A673 (cell line): Measurements from ENCODE around the gene ANKRD29. TPM values are rescaled to one million over a fixed set of nuclear protein-coding genes. Genes with fewer than 3 reads are reported as not detected.
"Not testable (repeated sequence)": the region's sequence is repeated elsewhere in the genome, so short reads cannot be mapped to it uniquely, and the experiment has no call there.

Experiments
- BruUV-seq: library from RNA; stranded (reverse); fragments of 400-500 nt; replicated peaks from 2 replicates; lab custom pipeline; 2021; lab: Mats Ljungman, UMichigan
- CTCF ChIA-PET: fragments of 300-600 bp; sonication (Branson Sonifier 250); formaldehyde crosslinking; loops from one replicate; lab custom pipeline; 2022; ENCODE audit warnings: antibody characterized with exemption; lab: Charles Lee
- POLR2A ChIA-PET: fragments of 300-600 bp; sonication (Branson Sonifier 250); formaldehyde crosslinking; loops from one replicate; lab custom pipeline; 2022; ENCODE audit warnings: antibody characterized with exemption; ENCODE audit not compliant: low non-redundant PET; lab: Charles Lee
- DNase-seq: peaks from one replicate; pipeline ENCODE4 v3.0.0-alpha.2; 2015; ENCODE audit warnings: low spot score
- H3K27ac ChIP-seq: fragments of 200-600 bp; sonication (generic); 2 replicates; pipeline ENCODE4 v1.5.1; 2016; ENCODE audit warnings: mixed run types, low read depth, mild to moderate bottlenecking, mixed read lengths, antibody characterized with exemption, low read length; ENCODE audit not compliant: poor library complexity, severe bottlenecking
- H3K27me3 ChIP-seq: fragments of 200-600 bp; sonication (generic); replicated peaks from 2 replicates; pipeline ENCODE4 v1.6.1; 2017; ENCODE audit warnings: mixed run types, low read depth, mild to moderate bottlenecking, mixed read lengths, antibody characterized with exemption, low read length; ENCODE audit not compliant: insufficient read depth, poor library complexity
- H3K36me3 ChIP-seq: fragments of 200-600 bp; sonication (generic); 2 replicates; pipeline ENCODE4 v1.6.1; 2016; ENCODE audit warnings: mixed run types, mild to moderate bottlenecking, mixed read lengths, antibody characterized with exemption, low read length; ENCODE audit not compliant: insufficient read depth, poor library complexity, severe bottlenecking
- H3K4me1 ChIP-seq: fragments of 200-600 bp; sonication (generic); 2 replicates; pipeline ENCODE4 v1.6.1; 2017; ENCODE audit warnings: mixed run types, mild to moderate bottlenecking, mixed read lengths, antibody characterized with exemption, low read length; ENCODE audit not compliant: insufficient read depth, poor library complexity, severe bottlenecking
- H3K4me3 ChIP-seq: fragments of 200-600 bp; sonication (generic); 2 replicates; pipeline ENCODE4 v1.5.1; 2016; ENCODE audit warnings: low read depth, mixed run types, mild to moderate bottlenecking, mixed read lengths, low read length; ENCODE audit not compliant: poor library complexity, severe bottlenecking
- H3K9me3 ChIP-seq: fragments of 200-600 bp; sonication (generic); 2 replicates; pipeline ENCODE4 v1.6.1; 2016; ENCODE audit warnings: mixed run types, low read depth, mild to moderate bottlenecking, mixed read lengths, antibody characterized with exemption, low read length; ENCODE audit not compliant: poor library complexity, severe bottlenecking
- EZH2 ChIP-seq: fragments of 200-600 bp; sonication (generic); IDR thresholded peaks from 2 replicates; pipeline ENCODE4 v1.6.1; 2017; ENCODE audit warnings: borderline replicate concordance, low read depth, mild to moderate bottlenecking, mixed read lengths, antibody characterized with exemption, low read length; ENCODE audit not compliant: poor library complexity, severe bottlenecking
- intact Hi-C: fragments of 100-400 bp; cut with micrococcal nuclease; formaldehyde crosslinking; loops from one replicate; pipeline ENCODE4 v1.10.0; 2022; ENCODE audit not compliant: unreplicated experiment
- total RNA-seq: library from RNA; stranded (reverse); gene quantifications from 2 replicates; pipeline ENCODE4 v1.2.3, GENCODE V29; 2021
- TF ChIP-seq, protein P1 (sequence below): fragments of 300-800, 200-600 bp; sonication (generic); conservative IDR thresholded peaks from 2 replicates; pipeline ENCODE4 v1.5.1; 2017; ENCODE audit warnings: low read depth, mild to moderate bottlenecking, antibody characterized with exemption, low read length, moderate library complexity, mixed read lengths

ANKRD29 gene
- total RNA-seq, 1 experiment from 2014 or later = 2.6 TPM

DNA sequence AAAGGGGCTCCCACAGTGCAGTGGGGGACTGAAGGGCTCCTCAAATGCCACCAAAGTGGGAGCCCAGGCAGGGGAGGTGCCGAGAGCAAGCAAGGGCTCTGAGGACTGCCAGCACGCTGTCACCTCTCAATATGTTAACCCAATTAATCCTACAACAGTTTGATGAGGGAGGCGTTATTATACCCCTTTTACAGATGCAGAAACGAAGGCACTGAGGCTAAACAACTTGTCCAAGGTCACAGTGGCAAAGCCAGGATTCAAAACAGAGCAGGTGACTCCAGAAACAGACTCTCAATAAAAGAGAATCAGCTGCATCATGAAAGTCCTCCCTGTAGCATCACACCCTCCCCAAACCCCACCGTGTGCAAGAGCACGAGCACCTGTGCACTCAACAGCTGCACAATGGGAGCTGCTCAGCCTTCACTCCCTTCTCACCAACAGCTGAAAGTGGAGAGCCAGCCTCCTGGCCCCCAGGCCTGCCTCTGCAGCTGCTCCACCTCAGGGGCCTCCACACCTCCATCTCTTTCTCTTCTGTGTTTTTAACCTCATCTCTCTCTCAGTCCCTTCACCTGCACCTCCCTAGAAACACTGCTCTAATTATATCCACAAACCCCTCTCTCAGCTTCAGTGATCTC is 84.5 kb downstream of the ANKRD29 start:
- Histone ChIP-seq H3K27me3 (no peaks in the 10 kb centered on the region), H3K9me3 (no peaks in the 10 kb centered on the region), H3K4me1 (peaks cover 11% of the 10 kb centered on the region), H3K36me3 (peaks cover under 1% of the 10 kb centered on the region), H3K27ac (no peak overlapping the region), H3K4me3 (no peak overlapping the region)
- TF ChIP-seq, protein P1, sequence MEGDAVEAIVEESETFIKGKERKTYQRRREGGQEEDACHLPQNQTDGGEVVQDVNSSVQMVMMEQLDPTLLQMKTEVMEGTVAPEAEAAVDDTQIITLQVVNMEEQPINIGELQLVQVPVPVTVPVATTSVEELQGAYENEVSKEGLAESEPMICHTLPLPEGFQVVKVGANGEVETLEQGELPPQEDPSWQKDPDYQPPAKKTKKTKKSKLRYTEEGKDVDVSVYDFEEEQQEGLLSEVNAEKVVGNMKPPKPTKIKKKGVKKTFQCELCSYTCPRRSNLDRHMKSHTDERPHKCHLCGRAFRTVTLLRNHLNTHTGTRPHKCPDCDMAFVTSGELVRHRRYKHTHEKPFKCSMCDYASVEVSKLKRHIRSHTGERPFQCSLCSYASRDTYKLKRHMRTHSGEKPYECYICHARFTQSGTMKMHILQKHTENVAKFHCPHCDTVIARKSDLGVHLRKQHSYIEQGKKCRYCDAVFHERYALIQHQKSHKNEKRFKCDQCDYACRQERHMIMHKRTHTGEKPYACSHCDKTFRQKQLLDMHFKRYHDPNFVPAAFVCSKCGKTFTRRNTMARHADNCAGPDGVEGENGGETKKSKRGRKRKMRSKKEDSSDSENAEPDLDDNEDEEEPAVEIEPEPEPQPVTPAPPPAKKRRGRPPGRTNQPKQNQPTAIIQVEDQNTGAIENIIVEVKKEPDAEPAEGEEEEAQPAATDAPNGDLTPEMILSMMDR = no peak
- no peak for TF ChIP-seq EZH2
- CTCF ChIA-PET = no interaction called here
- no peak for DNase-seq
- POLR2A ChIA-PET = no interaction called here
- intact Hi-C loops = no loop called here
- BruUV-seq = no TSS peak

DNA sequence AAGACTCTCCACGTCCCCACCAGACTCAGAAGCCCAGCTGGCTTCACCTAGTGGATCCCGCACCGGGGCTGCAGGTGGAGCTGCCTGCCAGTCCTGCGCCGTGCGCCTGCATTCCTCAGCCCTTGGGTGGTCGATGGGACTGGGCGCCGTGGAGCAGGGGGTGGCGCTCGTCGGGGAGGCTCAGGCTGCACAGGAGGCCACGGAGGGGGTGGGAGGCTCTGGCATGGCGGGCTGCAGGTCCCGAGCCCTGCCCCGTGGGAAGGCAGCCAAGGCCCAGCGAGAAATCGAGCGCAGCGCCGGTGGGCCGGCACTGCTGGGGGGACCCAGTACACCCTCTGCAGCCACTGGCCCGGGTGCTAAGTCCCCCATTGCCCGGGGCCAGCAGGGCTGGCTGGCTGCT is 85.2 kb downstream of the ANKRD29 start:
- BruUV-seq, CTCF ChIA-PET, DNase-seq, H3K27ac ChIP-seq, H3K4me3 ChIP-seq, H3K27me3 ChIP-seq, intact Hi-C loops, H3K36me3 ChIP-seq, POLR2A ChIA-PET, H3K9me3 ChIP-seq: not testable (repeated sequence)
- H3K4me1 ChIP-seq = peaks cover 11% of the 10 kb centered on the region

DNA sequence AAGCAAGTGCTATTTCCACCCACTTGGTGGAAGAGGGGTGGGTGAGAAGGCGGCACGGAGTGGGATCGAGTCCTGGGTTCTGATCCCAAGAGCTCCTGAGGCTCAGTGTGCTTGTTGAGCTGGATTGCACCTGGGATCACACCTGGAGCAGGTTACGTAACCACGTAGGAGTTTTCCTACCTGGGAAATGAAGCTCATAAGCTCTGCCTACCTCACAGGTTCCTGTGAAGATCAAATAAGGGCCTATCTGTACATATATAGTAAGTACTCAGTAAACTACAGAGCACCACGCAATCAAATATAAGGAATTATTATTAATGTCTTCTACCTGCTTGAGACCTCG is 87.4 kb downstream of the ANKRD29 start:
- Histone ChIP-seq H3K27ac (no peak overlapping the region), H3K36me3 (peaks cover 14% of the 10 kb centered on the region), H3K27me3 (no peaks in the 10 kb centered on the region), H3K9me3 (no peaks in the 10 kb centered on the region), H3K4me3 (no peak overlapping the region), H3K4me1 (peaks cover 11% of the 10 kb centered on the region)
- ChIA-PET CTCF (no interaction called here), POLR2A (no interaction called here)
- intact Hi-C loops = no loop called here
- no peak for DNase-seq
- no TSS peak for BruUV-seq
- no peak for TF ChIP-seq EZH2
- TF ChIP-seq, protein P1 = no peak
